HG03460 (cell line): ENCODE results near the gene KSR1.

Experiments
- ATAC-seq: cut with Tn5 transposase; IDR thresholded peaks from one replicate; pipeline ENCODE4 v1.9.1; 2021; ENCODE audit not compliant: unreplicated experiment

Gene KSR1

GRCh38 chr17:27603421-27603770, 147.1 kb downstream of the KSR1 start:
- ATAC-seq = no peak

- no peak for ATAC-seq
Observed at GRCh38 chr17:27603880-27604794, 147.9 kb downstream of the KSR1 start.

- ATAC-seq = no peak
Observed at GRCh38 chr17:27605409-27605808, 149.2 kb downstream of the KSR1 start.

GRCh38 chr17:27607521-27608091, 151.4 kb downstream of the KSR1 start:
- ATAC-seq = no peak

GRCh38 chr17:27608328-27609230, 152.3 kb downstream of the KSR1 start:
- ATAC-seq = no peak

GRCh38 chr17:27609611-27610303, 153.5 kb downstream of the KSR1 start:
- ATAC-seq = no peak

GRCh38 chr17:27610304-27610677, 154.0 kb downstream of the KSR1 start:
- ATAC-seq = no peak

GRCh38 chr17:27612160-27612770, 156.0 kb downstream of the KSR1 start:
- no peak for ATAC-seq

GRCh38 chr17:27613433-27613832, 157.2 kb downstream of the KSR1 start:
- ATAC-seq = no peak

GRCh38 chr17:27615121-27615520, 158.9 kb downstream of the KSR1 start:
- ATAC-seq = no peak

GRCh38 chr17:27616414-27616813, 160.2 kb downstream of the KSR1 start:
- no peak for ATAC-seq

- ATAC-seq = no peak
Observed at GRCh38 chr17:27618417-27618816, 162.2 kb downstream of the KSR1 start.

GRCh38 chr17:27620721-27621120, 164.5 kb downstream of the KSR1 start:
- ATAC-seq = no peak

GRCh38 chr17:27621536-27621935, 165.3 kb downstream of the KSR1 start:
- no peak for ATAC-seq

GRCh38 chr17:27621942-27622559, 165.8 kb downstream of the KSR1 start:
- no peak for ATAC-seq

GRCh38 chr17:27622986-27623385, 166.7 kb downstream of the KSR1 start:
- no peak for ATAC-seq

GRCh38 chr17:27623614-27624013, 167.4 kb downstream of the KSR1 start:
- no peak for ATAC-seq

GRCh38 chr17:27624539-27624938, 168.3 kb downstream of the KSR1 start:
- ATAC-seq = no peak

- no peak for ATAC-seq
Observed at GRCh38 chr17:27625856-27626255, 169.6 kb downstream of the KSR1 start.

- ATAC-seq = no peak
Observed at GRCh38 chr17:27627514-27627913, 171.3 kb downstream of the KSR1 start.
